ENCODE results near the gene DLG1. TPM values are rescaled to one million over a fixed set of nuclear protein-coding genes. Genes with fewer than 3 reads are reported as not detected.

DLG1 gene
- total and polyA plus RNA-seq, 9 of the 15 experiments (the other 6 are each of a cell fraction or from before 2014, with no cell fraction given) = 9.4 to 63.5 (median 43.6) TPM

- TF ChIP-seq STAG1 (CRISPR knock-in tag; IDR thresholded peaks at IDR 0.05; ENCODE audit: borderline replicate concordance) (no peak), BRD4 (IDR thresholded peaks at IDR 0.05) (no peak), ZNF780A (CRISPR knock-in tag; IDR thresholded peaks at IDR 0.05) (no peak), DACH1 (IDR thresholded peaks at IDR 0.05; ENCODE audit: partially characterized antibody) (peak; percentile 42), ZNF609 (CRISPR knock-in tag; IDR thresholded peaks at IDR 0.05; ENCODE audit: borderline replicate concordance) (0 out of 2 replicates have a peak, but pooled peaks have one; percentile 69), CCAR2 (IDR thresholded peaks at IDR 0.05; ENCODE audit: low read depth, low read length) (no peak), ADNP (tag; IDR thresholded peaks at IDR 0.05) (peak; percentile 54; the same call in 1 of the 2 replicates), GTF2F1 (IDR thresholded peaks at IDR 0.05; ENCODE audit: low read depth, low read length) (no peak), SREBF2 (CRISPR knock-in tag; IDR thresholded peaks at IDR 0.05) (no peak), RBM14 (IDR thresholded peaks at IDR 0.05; ENCODE audit: borderline replicate concordance, insufficient read depth, low read depth, low read length) (no peak), MCM7 (IDR thresholded peaks at IDR 0.05) (no peak), DEAF1 (CRISPR knock-in tag; IDR thresholded peaks at IDR 0.05) (no peak), ATF1 (CRISPR knock-in tag; IDR thresholded peaks at IDR 0.05) (no peak), ATF1 (tag; IDR thresholded peaks at IDR 0.05) (peak; percentile 86), NRF1 (conservative IDR thresholded peaks at IDR 0.05 in 1 of 2, IDR thresholded peaks at IDR 0.05 in 1 of 2) (0 out of 4 replicates have a peak, but pooled peaks of 1 of the 2 experiments have one; percentile 21), NKRF (IDR thresholded peaks at IDR 0.05; ENCODE audit: borderline replicate concordance) (no peak), GMEB1 (CRISPR knock-in tag; IDR thresholded peaks at IDR 0.05) (no peak)
Measured at GRCh38 chr3:197031315-197032285, 266.8 kb downstream of the DLG1 start (continued).
